ENCODE measurements around the gene CDKL1.

The CDKL1 gene

DNA sequence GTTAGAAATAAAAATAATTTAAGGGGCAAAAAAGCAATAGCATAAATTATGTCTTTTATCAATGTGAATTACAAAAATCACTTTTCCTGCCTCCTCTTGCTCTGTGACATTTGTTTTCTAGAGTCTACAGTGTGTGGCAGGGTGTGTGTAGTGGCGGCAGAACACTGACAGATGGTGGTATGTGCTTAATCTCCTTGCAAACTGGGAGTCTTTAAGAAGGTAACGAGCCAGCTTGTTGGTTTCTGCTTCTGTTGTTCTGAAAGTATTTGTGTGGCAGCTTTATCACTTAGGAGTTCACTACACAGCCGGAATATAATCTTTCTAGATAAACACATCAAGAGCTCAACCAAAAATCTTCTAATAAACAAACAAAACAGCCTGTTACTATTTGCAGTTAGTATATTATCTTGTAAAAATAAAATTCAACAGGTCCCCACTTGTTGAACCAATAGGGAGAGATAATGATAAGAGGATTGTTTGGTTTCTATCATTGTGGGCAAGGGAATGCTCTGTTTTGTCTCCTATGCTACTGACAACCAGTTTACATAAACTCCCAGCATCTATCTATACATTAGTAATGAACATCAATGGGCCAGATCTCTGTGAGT is 13.0 kb downstream of the CDKL1 start:
- Histone ChIP-seq H3K4me3 (ENCODE audit: low read depth in 1 of 2, low read length in 2 of 2) (no peak overlapping the region), H3K4me1 (ENCODE audit: insufficient read depth, low read length) (no peaks in the 10 kb centered on the region), H4K20me1 (ENCODE audit: insufficient read depth, low read length) (no peaks in the 10 kb centered on the region), H3K79me2 (ENCODE audit: insufficient read depth, low read length) (no peaks in the 10 kb centered on the region), H2AFZ (ENCODE audit: low read depth, low read length) (no peak overlapping the region), H3K9ac (ENCODE audit: low read depth, low read length) (no peak overlapping the region), H3K27me3 (ENCODE audit: insufficient read depth, low read length, poor library complexity) (no peaks in the 10 kb centered on the region), H3K4me2 (ENCODE audit: insufficient read depth, low read length) (no peak overlapping the region), H3K36me3 (ENCODE audit: insufficient read depth, low read length) (no peaks in the 10 kb centered on the region), H3K9me3 (ENCODE audit: insufficient read depth, low read length, severe bottlenecking) (no peaks in the 10 kb centered on the region), H3K27ac (ENCODE audit: low read length) (no peak overlapping the region)
- TF ChIP-seq, protein P1, sequence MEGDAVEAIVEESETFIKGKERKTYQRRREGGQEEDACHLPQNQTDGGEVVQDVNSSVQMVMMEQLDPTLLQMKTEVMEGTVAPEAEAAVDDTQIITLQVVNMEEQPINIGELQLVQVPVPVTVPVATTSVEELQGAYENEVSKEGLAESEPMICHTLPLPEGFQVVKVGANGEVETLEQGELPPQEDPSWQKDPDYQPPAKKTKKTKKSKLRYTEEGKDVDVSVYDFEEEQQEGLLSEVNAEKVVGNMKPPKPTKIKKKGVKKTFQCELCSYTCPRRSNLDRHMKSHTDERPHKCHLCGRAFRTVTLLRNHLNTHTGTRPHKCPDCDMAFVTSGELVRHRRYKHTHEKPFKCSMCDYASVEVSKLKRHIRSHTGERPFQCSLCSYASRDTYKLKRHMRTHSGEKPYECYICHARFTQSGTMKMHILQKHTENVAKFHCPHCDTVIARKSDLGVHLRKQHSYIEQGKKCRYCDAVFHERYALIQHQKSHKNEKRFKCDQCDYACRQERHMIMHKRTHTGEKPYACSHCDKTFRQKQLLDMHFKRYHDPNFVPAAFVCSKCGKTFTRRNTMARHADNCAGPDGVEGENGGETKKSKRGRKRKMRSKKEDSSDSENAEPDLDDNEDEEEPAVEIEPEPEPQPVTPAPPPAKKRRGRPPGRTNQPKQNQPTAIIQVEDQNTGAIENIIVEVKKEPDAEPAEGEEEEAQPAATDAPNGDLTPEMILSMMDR (IDR thresholded peaks at IDR 0.05; ENCODE audit: borderline replicate concordance, extremely low read depth, low read length, poor library complexity, severe bottlenecking): peak; percentile 7
- TF ChIP-seq EZH2 (IDR thresholded peaks at IDR 0.05; ENCODE audit: borderline replicate concordance, low read depth, low read length, severe bottlenecking): no peak
- ATAC-seq (ENCODE audit: insufficient read depth, low read depth) (no peak), DNase-seq (no peak)

DNA sequence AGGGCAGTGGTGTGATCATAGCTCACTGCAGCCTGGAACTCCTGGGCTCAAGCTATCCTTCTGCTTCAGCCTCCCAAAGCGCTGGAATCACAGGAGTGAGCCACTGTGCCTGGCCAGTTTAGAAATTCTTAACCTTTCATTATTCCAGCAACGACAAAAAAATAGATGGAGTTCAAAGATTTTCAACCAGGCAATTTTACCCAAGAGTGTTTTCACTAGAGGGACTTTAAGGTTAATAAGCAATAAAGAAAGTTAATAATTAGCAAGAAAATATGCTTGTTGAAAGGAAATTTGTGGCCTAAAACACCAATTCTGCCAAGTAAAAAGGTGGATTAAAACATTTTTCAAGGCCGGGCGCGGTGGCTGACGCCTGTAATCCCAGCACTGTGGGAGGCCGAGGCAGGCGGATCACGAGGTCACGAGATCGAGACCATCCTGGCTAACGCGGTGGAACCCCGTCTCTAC is 14.8 kb downstream of the CDKL1 start:
- H2AFZ ChIP-seq (ENCODE audit: low read depth, low read length): no peak overlapping the region
- H3K4me3 ChIP-seq (ENCODE audit: low read depth in 1 of 2, low read length in 2 of 2): no peak overlapping the region
- ATAC-seq (ENCODE audit: insufficient read depth, low read depth): no peak
- DNase-seq: no peak
- H3K27ac ChIP-seq (ENCODE audit: low read length): no peak overlapping the region
- H3K27me3 ChIP-seq (ENCODE audit: insufficient read depth, low read length, poor library complexity): no peaks in the 10 kb centered on the region
- no peaks in the 10 kb centered on the region for H4K20me1 ChIP-seq (ENCODE audit: insufficient read depth, low read length)
- H3K4me2 ChIP-seq (ENCODE audit: insufficient read depth, low read length): no peak overlapping the region
- no peaks in the 10 kb centered on the region for H3K9me3 ChIP-seq (ENCODE audit: insufficient read depth, low read length, severe bottlenecking)
- no peak for TF ChIP-seq EZH2 (IDR thresholded peaks at IDR 0.05; ENCODE audit: borderline replicate concordance, low read depth, low read length, severe bottlenecking)
- TF ChIP-seq, protein P1 (IDR thresholded peaks at IDR 0.05; ENCODE audit: borderline replicate concordance, extremely low read depth, low read length, poor library complexity, severe bottlenecking): no peak
- H3K9ac ChIP-seq (ENCODE audit: low read depth, low read length): no peak overlapping the region
- H3K36me3 ChIP-seq (ENCODE audit: insufficient read depth, low read length): no peaks in the 10 kb centered on the region
- no peaks in the 10 kb centered on the region for H3K4me1 ChIP-seq (ENCODE audit: insufficient read depth, low read length)
- H3K79me2 ChIP-seq (ENCODE audit: insufficient read depth, low read length): no peaks in the 10 kb centered on the region

DNA sequence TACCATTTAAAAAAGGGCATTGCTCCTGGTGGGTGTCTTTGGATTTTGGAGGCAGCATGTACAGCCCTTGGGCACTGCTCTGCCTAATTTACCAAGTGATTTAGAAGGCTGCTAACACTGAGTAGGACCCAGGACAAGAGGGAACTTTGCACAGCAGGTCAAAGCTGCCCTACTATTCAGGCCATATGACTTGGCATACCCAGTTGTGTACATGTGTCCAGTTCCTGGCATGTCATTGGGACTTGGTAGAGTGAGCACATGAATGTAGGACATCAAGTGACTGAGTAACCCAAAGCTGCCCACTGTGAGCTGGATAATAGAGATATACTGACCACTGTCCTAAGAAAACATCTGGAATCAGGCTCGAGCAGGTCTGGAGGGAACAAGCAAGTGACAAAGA is 15.7 kb downstream of the CDKL1 start:
- no peak overlapping the region for H2AFZ ChIP-seq (ENCODE audit: low read depth, low read length)
- no peaks in the 10 kb centered on the region for H3K4me1 ChIP-seq (ENCODE audit: insufficient read depth, low read length)
- no peak overlapping the region for H3K9ac ChIP-seq (ENCODE audit: low read depth, low read length)
- TF ChIP-seq EZH2 (IDR thresholded peaks at IDR 0.05; ENCODE audit: borderline replicate concordance, low read depth, low read length, severe bottlenecking): no peak
- TF ChIP-seq, protein P1 (IDR thresholded peaks at IDR 0.05; ENCODE audit: borderline replicate concordance, extremely low read depth, low read length, poor library complexity, severe bottlenecking): no peak
- no peaks in the 10 kb centered on the region for H3K79me2 ChIP-seq (ENCODE audit: insufficient read depth, low read length)
- no peaks in the 10 kb centered on the region for H3K27me3 ChIP-seq (ENCODE audit: insufficient read depth, low read length, poor library complexity)
- H3K9me3 ChIP-seq (ENCODE audit: insufficient read depth, low read length, severe bottlenecking): no peaks in the 10 kb centered on the region
- DNase-seq (no peak), ATAC-seq (ENCODE audit: insufficient read depth, low read depth) (no peak)
- no peaks in the 10 kb centered on the region for H4K20me1 ChIP-seq (ENCODE audit: insufficient read depth, low read length)
- H3K36me3 ChIP-seq (ENCODE audit: insufficient read depth, low read length): no peaks in the 10 kb centered on the region
- H3K4me3 ChIP-seq (ENCODE audit: low read depth in 1 of 2, low read length in 2 of 2): no peak overlapping the region
- H3K27ac ChIP-seq (ENCODE audit: low read length): no peak overlapping the region
- H3K4me2 ChIP-seq (ENCODE audit: insufficient read depth, low read length): no peak overlapping the region

Data from DND-41 (cell line).